ENCODE measurements around the gene ELF5.

Gene ELF5

GRCh38 chr11:34522188-34522587 is 8.6 kb upstream of the ELF5 start:
- no peak for DNase-seq (ENCODE audit: low spot score)

- no peak for DNase-seq (ENCODE audit: low spot score)
Observed at GRCh38 chr11:34521265-34521664, 7.7 kb upstream of the ELF5 start.

DNA sequence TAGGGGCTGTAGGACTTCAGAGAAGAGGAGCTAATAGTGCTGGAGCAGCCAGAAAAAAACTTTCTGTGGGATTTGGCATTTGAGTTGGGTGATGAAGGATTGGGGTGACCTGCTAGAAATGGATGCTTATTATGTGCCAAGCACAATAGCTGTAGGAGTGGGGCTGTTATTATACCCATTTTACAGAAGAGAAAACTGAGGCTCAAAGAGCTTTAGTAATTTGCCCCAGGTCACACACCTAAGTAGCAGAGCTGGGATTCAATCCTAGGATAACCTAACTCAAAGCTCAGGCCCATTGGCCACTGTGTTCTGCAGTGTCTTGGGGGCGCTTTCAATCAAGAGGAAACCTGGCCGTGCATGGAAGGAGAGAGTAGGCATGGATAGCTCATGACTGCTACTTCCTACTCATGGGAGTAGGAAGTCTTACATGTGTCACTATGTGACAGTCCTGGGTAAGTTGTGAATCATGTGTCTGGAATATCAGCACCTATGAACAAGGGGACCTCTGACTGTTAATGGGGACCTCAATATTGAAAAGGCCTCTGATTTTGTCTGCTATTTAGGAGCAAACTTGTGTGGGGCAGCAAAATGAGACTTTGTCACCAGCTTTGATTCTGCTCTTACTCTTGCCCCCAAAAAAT is 6.1 kb upstream of the ELF5 start:
- no peak for DNase-seq (ENCODE audit: low spot score)

DNA sequence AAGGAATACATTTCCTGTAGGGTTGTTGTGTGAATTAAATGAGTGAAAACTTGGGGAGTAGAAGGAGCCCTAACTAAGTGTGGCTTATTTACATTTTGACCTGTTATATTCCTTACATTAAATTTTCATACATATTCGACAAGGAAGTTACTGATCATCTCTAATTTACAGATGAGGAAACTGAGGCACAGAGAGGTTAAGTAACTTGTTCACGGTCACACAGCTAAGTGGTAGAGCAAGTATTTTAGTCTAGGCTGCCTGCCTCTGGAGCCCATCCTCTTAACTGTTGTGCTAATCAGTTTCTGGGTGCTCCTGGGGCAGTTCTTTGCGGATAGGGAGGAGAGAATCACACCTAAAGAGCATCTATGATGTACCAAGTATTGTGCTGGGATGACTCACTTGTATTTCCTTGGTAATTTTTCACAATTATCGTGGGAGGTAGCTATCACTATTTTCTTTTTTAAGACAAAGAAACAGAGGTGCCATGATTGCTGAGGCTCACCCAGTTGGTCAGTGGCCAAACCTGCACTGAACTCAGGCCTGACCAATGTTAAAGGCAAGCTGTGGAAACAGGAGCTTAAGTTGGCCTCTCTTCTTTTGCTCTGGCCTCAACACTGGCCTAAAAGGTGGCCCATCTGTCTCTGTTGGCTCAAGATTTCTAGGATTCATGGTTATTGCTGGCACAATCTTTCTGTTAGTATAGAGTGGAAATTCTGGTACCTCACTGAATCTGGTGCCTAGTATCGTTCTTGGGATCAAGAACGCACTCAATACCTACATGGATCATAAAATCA is 2.9 kb upstream of the ELF5 start:
- DNase-seq (ENCODE audit: low spot score): no peak

- no peak for DNase-seq (ENCODE audit: low spot score)
Observed at GRCh38 chr11:34514597-34514996, 1.0 kb upstream of the ELF5 start.

- peak; percentile 55 for DNase-seq (ENCODE audit: low spot score)
Observed at GRCh38 chr11:34512840-34513681, 533 bp downstream of the ELF5 start.

DNA sequence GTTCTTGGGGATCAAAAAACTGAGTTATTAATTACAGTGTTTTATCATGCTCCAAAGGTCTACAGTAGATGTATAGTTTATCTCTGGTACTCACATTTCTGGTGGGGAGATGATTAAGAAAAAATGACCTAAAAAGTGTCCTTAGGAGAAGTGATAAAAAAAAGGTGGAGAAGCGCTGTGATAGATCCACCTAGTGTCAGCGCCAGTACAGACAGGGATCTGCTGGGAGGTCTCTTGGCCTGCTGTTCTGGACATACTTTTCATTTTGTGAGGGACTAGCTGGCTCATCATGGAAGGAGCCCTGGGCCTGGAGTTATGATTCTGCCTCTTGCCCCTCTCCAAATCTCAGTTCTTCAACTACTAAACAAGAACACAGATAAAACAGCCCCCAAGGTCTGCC is 2.9 kb downstream of the ELF5 start:
- no peak for DNase-seq (ENCODE audit: low spot score)

GRCh38 chr11:34510218-34510617 is 3.4 kb downstream of the ELF5 start:
- no peak for DNase-seq (ENCODE audit: low spot score)

GRCh38 chr11:34509336-34509876 is 4.2 kb downstream of the ELF5 start:
- peak; percentile 32 for DNase-seq (ENCODE audit: low spot score)

GRCh38 chr11:34508524-34508923 is 5.1 kb downstream of the ELF5 start:
- DNase-seq (ENCODE audit: low spot score): no peak

DNA sequence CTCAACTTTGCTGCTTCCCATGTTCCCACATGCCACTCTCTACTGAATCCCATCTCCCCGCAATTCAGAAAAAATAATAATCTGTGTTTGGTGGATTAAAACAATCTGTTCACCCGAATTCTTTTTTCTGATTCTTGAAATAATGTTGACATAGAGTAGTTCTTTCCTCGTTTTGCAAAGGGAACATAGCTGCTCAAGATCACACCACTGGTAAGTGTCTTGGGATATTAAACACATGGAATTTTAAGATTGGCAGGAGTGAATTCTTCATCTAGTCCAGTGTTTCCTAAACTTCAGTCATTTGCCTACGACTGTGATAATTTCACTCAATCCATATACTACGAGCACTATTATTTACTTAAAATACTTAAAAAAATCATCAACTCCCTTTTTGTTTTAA is 6.0 kb downstream of the ELF5 start:
- no peak for DNase-seq (ENCODE audit: low spot score)

GRCh38 chr11:34507156-34507555 is 6.4 kb downstream of the ELF5 start:
- no peak for DNase-seq (ENCODE audit: low spot score)

GRCh38 chr11:34505874-34506273 is 7.7 kb downstream of the ELF5 start:
- DNase-seq (ENCODE audit: low spot score): no peak

DNA sequence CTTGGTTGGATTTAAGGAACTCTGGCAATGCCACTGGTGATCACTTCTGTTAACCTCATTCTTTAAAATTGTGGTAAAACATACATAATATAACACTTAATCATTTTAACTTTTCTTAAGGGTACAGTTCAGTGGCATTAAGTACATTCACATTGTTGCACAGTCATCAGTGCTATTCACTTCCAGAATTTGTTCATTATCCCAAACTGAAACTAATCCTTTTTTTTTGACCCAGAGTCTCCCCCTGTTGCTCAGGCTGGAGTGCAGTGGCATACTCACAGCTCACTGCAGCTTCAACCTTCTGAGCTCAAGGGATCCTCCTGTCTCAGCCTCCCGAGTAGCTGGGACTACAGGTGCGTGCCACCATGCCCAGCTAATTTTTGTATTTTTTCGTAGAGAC is 10.6 kb downstream of the ELF5 start:
- DNase-seq (ENCODE audit: low spot score): no peak

GRCh38 chr11:34501949-34502348 is 11.6 kb downstream of the ELF5 start:
- no peak for DNase-seq (ENCODE audit: low spot score)

- DNase-seq (ENCODE audit: low spot score): no peak
Observed at GRCh38 chr11:34501500-34501899, 12.1 kb downstream of the ELF5 start.

- DNase-seq (ENCODE audit: low spot score): no peak
Observed at GRCh38 chr11:34499719-34500500, 13.7 kb downstream of the ELF5 start.

GRCh38 chr11:34495724-34496377 is 17.7 kb downstream of the ELF5 start:
- DNase-seq (ENCODE audit: low spot score): no peak

GRCh38 chr11:34495239-34495723 is 18.3 kb downstream of the ELF5 start:
- DNase-seq (ENCODE audit: low spot score): no peak

DNA sequence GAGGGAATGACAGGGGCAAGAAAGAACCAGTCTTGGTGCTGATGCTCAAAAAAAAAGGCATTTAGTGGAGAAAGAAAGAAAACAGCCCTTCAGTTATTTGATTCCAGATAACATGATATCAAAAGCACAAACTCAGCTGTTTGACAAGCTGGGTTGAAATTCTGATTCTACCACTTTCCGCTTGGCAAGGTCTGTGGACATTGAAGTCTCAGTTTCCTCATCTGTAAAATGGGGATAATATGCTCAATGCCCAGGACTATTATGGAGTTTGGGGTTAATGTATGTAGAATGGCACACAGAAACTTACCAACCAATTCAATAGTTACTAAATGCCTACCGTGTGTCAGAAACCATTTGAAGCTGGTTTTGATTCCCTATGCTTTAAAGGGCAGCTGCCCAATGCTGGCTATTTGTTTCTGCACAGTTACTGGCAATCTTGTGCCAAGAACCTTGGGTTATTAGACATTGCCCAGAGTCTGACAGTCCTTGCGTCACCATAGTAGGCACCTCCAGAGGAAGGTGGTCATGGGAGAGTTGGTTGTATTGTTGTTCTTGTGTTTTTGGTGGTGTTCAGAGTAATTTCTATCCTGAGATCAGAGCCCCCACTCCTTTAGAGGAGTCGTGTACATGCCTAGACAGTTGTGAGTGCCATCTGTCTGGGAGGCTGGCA is 19.5 kb downstream of the ELF5 start:
- no peak for DNase-seq (ENCODE audit: low spot score)

All from SK-N-DZ (cell line).